IMR-90 (cell line): ENCODE data around the gene LAGE3. TPM values are rescaled to one million over a fixed set of nuclear protein-coding genes. Genes with fewer than 3 reads are reported as not detected.

Source experiments
- ATAC-seq: fragments of 200-7000 bp; cut with Tn5 transposase; 2 replicates; pipeline ENCODE4 v1.9.1; 2020; ENCODE audit warnings: low read depth, mild to moderate bottlenecking, moderate library complexity
- BruUV-seq: library from RNA; stranded (reverse); fragments of 400-500 nt; replicated peaks from 2 replicates; lab custom pipeline; 2021; lab: Mats Ljungman, UMichigan
- CTCF ChIA-PET: fragments of 300-600 bp; formaldehyde crosslinking; extraction: SDS; loops from one replicate; lab custom pipeline; 2021; ENCODE audit warnings: antibody characterized with exemption; lab: Yijun Ruan, JAX
- POLR2A ChIA-PET: fragments of 300-600 bp; sonication (Branson Sonifier 250); formaldehyde crosslinking; loops from one replicate; lab custom pipeline; 2022; ENCODE audit warnings: antibody characterized with exemption; ENCODE audit not compliant: unreplicated experiment; lab: Charles Lee
- DNase-seq: peaks from one replicate; pipeline ENCODE4 v3.0.0; 2013
- H2AFZ ChIP-seq: replicated peaks from 2 replicates; pipeline ENCODE3; 2013; ENCODE audit warnings: low read length, mild to moderate bottlenecking; ENCODE audit not compliant: poor library complexity
- H2AK5ac ChIP-seq: 2 replicates; pipeline ENCODE4 v1.6.1; 2013; ENCODE audit warnings: low read depth, low read length, inconsistent platforms
- H2AK9ac ChIP-seq: replicated peaks from 2 replicates; pipeline ENCODE3; 2013; ENCODE audit warnings: mild to moderate bottlenecking, low read depth, low read length, moderate library complexity; ENCODE audit not compliant: poor library complexity
- H2BK120ac ChIP-seq: 2 replicates; pipeline ENCODE4 v1.6.1; 2013; ENCODE audit warnings: low read depth, low read length, inconsistent platforms
- H2BK15ac ChIP-seq: 3 replicates; pipeline ENCODE4 v1.6.1; 2013; ENCODE audit warnings: low read depth, low read length, inconsistent platforms
- H2BK20ac ChIP-seq: 2 replicates; pipeline ENCODE4 v1.6.1; 2013; ENCODE audit warnings: low read depth, mild to moderate bottlenecking, inconsistent platforms, low read length, moderate library complexity
- H2BK5ac ChIP-seq: 2 replicates; pipeline ENCODE4 v1.6.1; 2013; ENCODE audit warnings: mild to moderate bottlenecking, low read depth, low read length, inconsistent platforms; ENCODE audit not compliant: poor library complexity, severe bottlenecking
- H3K14ac ChIP-seq: replicated peaks from 2 replicates; pipeline ENCODE4 v1.6.1; 2013; ENCODE audit warnings: low read depth, low read length, inconsistent platforms
- H3K18ac ChIP-seq: 2 replicates; pipeline ENCODE4 v1.6.1; 2013; ENCODE audit warnings: low read depth, low read length, control low read depth
- H3K23ac ChIP-seq: 2 replicates; pipeline ENCODE4 v1.6.1; 2013; ENCODE audit warnings: low read depth, low read length, inconsistent platforms
- H3K27ac ChIP-seq: 2 replicates; pipeline ENCODE4 v1.5.1; 2013; ENCODE audit warnings: mild to moderate bottlenecking, control low read depth, low read length; ENCODE audit not compliant: insufficient read depth
- H3K27me3 ChIP-seq: 2 replicates; pipeline ENCODE4 v1.6.1; 2013; ENCODE audit warnings: low read length; ENCODE audit not compliant: control insufficient read depth, insufficient read depth
- H3K36me3 ChIP-seq: 2 replicates; pipeline ENCODE4 v1.6.1; 2013; ENCODE audit warnings: low read length, mixed read lengths; ENCODE audit not compliant: control insufficient read depth, insufficient read depth
- H3K4ac ChIP-seq: 2 replicates; pipeline ENCODE4 v1.6.1; 2013; ENCODE audit warnings: low read depth, low read length, inconsistent platforms
- H3K4me1 ChIP-seq: 2 replicates; pipeline ENCODE4 v1.6.1; 2013; ENCODE audit warnings: low read length, mixed read lengths; ENCODE audit not compliant: control insufficient read depth, insufficient read depth
- H3K4me2 ChIP-seq: 2 replicates; pipeline ENCODE4 v1.6.1; 2013; ENCODE audit warnings: low read depth, mild to moderate bottlenecking, control low read depth, low read length, moderate library complexity
- H3K4me3 ChIP-seq: 2 replicates; pipeline ENCODE4 v1.5.1; 2013; ENCODE audit warnings: low read depth, mild to moderate bottlenecking, control low read depth, low read length, moderate library complexity; ENCODE audit not compliant: insufficient read depth
- H3K56ac ChIP-seq: 2 replicates; pipeline ENCODE4 v1.6.1; 2013; ENCODE audit warnings: low read length, inconsistent platforms; ENCODE audit not compliant: insufficient read depth; ENCODE audit errors: extremely low read depth
- H3K79me1 ChIP-seq, 2 experiments: 2 replicates each; pipeline ENCODE4 v1.6.1; 2013; ENCODE audit warnings: low read length in 2 of 2, inconsistent platforms in 1 of 2, low read depth in 1 of 2
- H3K9ac ChIP-seq: 2 replicates; pipeline ENCODE4 v1.6.1; 2013; ENCODE audit warnings: low read depth, low read length, control low read depth
- H3K9me1 ChIP-seq: 2 replicates; pipeline ENCODE4 v1.6.1; 2013; ENCODE audit warnings: low read length, inconsistent platforms; ENCODE audit not compliant: insufficient read depth
- H3K9me3 ChIP-seq: 2 replicates; pipeline ENCODE4 v1.6.1; 2013; ENCODE audit warnings: low read length; ENCODE audit not compliant: control insufficient read depth, insufficient read depth
- H4K20me1 ChIP-seq: 2 replicates; pipeline ENCODE4 v1.6.1; 2013; ENCODE audit warnings: low read length, inconsistent platforms; ENCODE audit not compliant: insufficient read depth
- H4K5ac ChIP-seq: 2 replicates; pipeline ENCODE4 v1.6.1; 2013; ENCODE audit warnings: mild to moderate bottlenecking, low read depth, low read length, control low read depth
- H4K8ac ChIP-seq, 2 experiments: 2 replicates each; pipeline ENCODE4 v1.6.1; 2013; ENCODE audit warnings: low read depth in 2 of 2, low read length in 2 of 2, control low read depth in 1 of 2, inconsistent platforms in 1 of 2
- H4K91ac ChIP-seq: 2 replicates; pipeline ENCODE4 v1.6.1; 2013; ENCODE audit warnings: low read depth, low read length, inconsistent platforms; ENCODE audit not compliant: insufficient read depth
- BHLHE40 ChIP-seq: fragments of 150-350 bp; IDR thresholded peaks from 2 replicates; pipeline ENCODE4 v1.6.1; 2016; ENCODE audit warnings: mild to moderate bottlenecking, low read depth, low read length
- CEBPB ChIP-seq: IDR thresholded peaks from 2 replicates; pipeline ENCODE4 v1.6.1; 2012; ENCODE audit warnings: low read depth, low read length, improper control_type of control experiment
- CHD1 ChIP-seq: IDR thresholded peaks from 2 replicates; pipeline ENCODE4 v1.6.1; 2012; ENCODE audit warnings: low read depth, low read length, improper control_type of control experiment
- FOS ChIP-seq: fragments of 150-350 bp; IDR thresholded peaks from 2 replicates; pipeline ENCODE4 v1.6.1; 2016; ENCODE audit warnings: low read depth, low read length
- MAFK ChIP-seq: IDR thresholded peaks from 2 replicates; pipeline ENCODE4 v1.6.1; 2012; ENCODE audit warnings: low read depth, low read length, improper control_type of control experiment
- MAZ ChIP-seq: IDR thresholded peaks from 2 replicates; pipeline ENCODE4 v1.6.1; 2012; ENCODE audit warnings: low read depth, mild to moderate bottlenecking, low read length, improper control_type of control experiment, moderate library complexity, borderline replicate concordance
- MXI1 ChIP-seq: IDR thresholded peaks from 2 replicates; pipeline ENCODE4 v1.6.1; 2012; ENCODE audit warnings: low read depth, mild to moderate bottlenecking, low read length, moderate library complexity, borderline replicate concordance
- NFE2L2 ChIP-seq: fragments of 150-350 bp; IDR thresholded peaks from 2 replicates; pipeline ENCODE4 v1.6.1; 2016; ENCODE audit warnings: low read depth, mild to moderate bottlenecking, low read length
- POLR2A ChIP-seq: IDR thresholded peaks from 2 replicates; pipeline ENCODE4 v1.6.1; 2012; ENCODE audit warnings: mild to moderate bottlenecking, low read depth, low read length
- RAD21 ChIP-seq: IDR thresholded peaks from 2 replicates; pipeline ENCODE4 v1.6.1; 2012; ENCODE audit warnings: low read length, improper control_type of control experiment
- RCOR1 ChIP-seq: IDR thresholded peaks from 2 replicates; pipeline ENCODE4 v1.6.1; 2012; ENCODE audit warnings: mild to moderate bottlenecking, low read length, improper control_type of control experiment; ENCODE audit not compliant: insufficient replicate concordance
- RFX5 ChIP-seq: IDR thresholded peaks from 2 replicates; pipeline ENCODE4 v1.8.0; 2012; ENCODE audit warnings: low read depth, mild to moderate bottlenecking, low read length, moderate library complexity
- SMC3 ChIP-seq: fragments of 150-350 bp; IDR thresholded peaks from 2 replicates; pipeline ENCODE4 v1.6.1; 2016; ENCODE audit warnings: low read depth, mild to moderate bottlenecking, antibody characterized with exemption, low read length, moderate library complexity
- WGBS, 2 experiments: methylation state at CpG; one replicate each; pipeline versions ENCODE4 v1.1.5 to v1.1.7; 2013; ENCODE audit warnings: missing lambda C conversion rate in 2 of 2; ENCODE audit not compliant: insufficient read length in 1 of 2; ENCODE audit errors: extremely low coverage in 2 of 2; 5-methylcytosine and 5-hydroxymethylcytosine counted together
- dilution Hi-C: fragments of 300-500 bp; cut with HindIII; formaldehyde crosslinking; loops from one replicate; pipeline ENCODE4 v1.14.3; 2018; ENCODE audit warnings: low sequenced_read_pairs; ENCODE audit not compliant: unreplicated experiment
- in situ Hi-C: fragments of 300-500 bp; cut with MboI; formaldehyde crosslinking; loops from 3 replicates; pipeline ENCODE4 v1.14.3; 2019; ENCODE audit warnings: low sequenced_read_pairs, inconsistent platforms, mixed read lengths
- intact Hi-C: fragments of 100-400 bp; cut with micrococcal nuclease; formaldehyde crosslinking; loops from 2 replicates; pipeline ENCODE4 v1.10.0; 2022
- polyA plus RNA-seq, 3 experiments: library from polyadenylated mRNA; depleted of rRNA; stranded (reverse); fragments of >200 nt; gene quantifications; 2 replicates each; pipeline ENCODE4 v1.2.3, GENCODE V29; 2012; ENCODE audit warnings: low replicate concordance in 1 of 3
- total RNA-seq: library from RNA; depleted of rRNA; stranded (reverse); fragments of >200 nt; gene quantifications from 2 replicates; pipeline ENCODE4 v1.2.3, GENCODE V29; 2012
- TF ChIP-seq, protein P1 (sequence below): conservative IDR thresholded peaks from 2 replicates; pipeline ENCODE4 v1.5.1; 2012; ENCODE audit warnings: mild to moderate bottlenecking, low read depth, low read length, improper control_type of control experiment
- TF ChIP-seq, protein P2 (sequence below): fragments of 150-350 bp; IDR thresholded peaks from 2 replicates; pipeline ENCODE4 v1.6.1; 2017; ENCODE audit warnings: mild to moderate bottlenecking, antibody characterized with exemption, low read length, low read depth

Gene LAGE3
- total and polyA plus RNA-seq, 2 of the 4 experiments (the other 2 are of a cell fraction) = 3.6 to 14.8 TPM

DNA sequence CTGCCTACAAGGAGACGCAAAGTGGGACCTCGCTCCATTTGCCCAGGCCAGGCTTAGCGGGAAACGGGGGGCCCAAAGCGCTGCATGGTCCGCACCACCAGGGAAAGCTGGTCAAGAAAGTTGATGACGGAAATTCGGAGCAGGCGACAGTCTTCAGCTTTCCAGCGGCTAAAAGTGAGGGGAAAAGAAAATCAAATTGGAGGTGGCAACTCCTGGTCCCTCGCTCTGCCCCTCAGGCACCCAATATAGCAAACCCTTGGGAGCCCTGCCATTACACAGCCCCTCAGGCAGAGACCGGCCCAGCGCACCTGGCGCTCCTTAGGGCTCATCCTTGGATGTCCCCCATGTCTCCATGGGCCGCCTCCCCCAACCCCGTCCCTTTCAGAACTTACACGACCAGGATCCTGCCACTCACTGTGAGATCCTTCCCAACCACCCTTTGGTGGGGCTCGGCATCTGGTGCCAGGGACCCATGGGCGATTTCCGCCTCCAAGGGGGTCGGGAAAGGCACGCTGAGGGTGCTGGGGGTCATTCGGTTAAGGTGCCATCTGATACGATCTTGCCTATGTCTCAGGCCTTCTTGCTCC, 1.1 kb downstream of the LAGE3 start:
- Histone ChIP-seq H3K4ac (peak overlapping the region; percentile 24), H4K8ac (0 out of 4 replicates have a peak overlapping the region, but pooled peaks of 1 of the 2 experiments have one; percentile 69), H2BK120ac (no peak overlapping the region), H2BK15ac (no peak overlapping the region), H3K18ac (0 out of 2 replicates have a peak overlapping the region, but pooled peaks have one; percentile 14), H3K23ac (peak overlapping the region; percentile 80; the same call in 1 of the 2 replicates), H3K9me3 (no peaks in the 10 kb centered on the region; the same call in 1 of the 2 replicates), H3K27ac (peak overlapping the region; percentile 78), H2AK9ac (peak overlapping the region; percentile 44), H3K4me2 (peak overlapping the region; percentile 91), H3K56ac (no peak overlapping the region), H2BK20ac (no peak overlapping the region), H4K20me1 (no peaks in the 10 kb centered on the region; the same call in 1 of the 2 replicates), H3K4me1 (no peaks in the 10 kb centered on the region), H3K27me3 (no peaks in the 10 kb centered on the region), H3K36me3 (peaks cover 5% of the 10 kb centered on the region; the same call in 1 of the 2 replicates), H3K9ac (peak overlapping the region; percentile 88), H2BK5ac (peak overlapping the region; percentile 18), H2AK5ac (peak overlapping the region; percentile 43), H3K14ac (peak overlapping the region; percentile 44), H2AFZ (peak overlapping the region; percentile 93), H3K9me1 (no peaks in the 10 kb centered on the region), H3K4me3 (peak overlapping the region; percentile 52), H4K91ac (no peak overlapping the region), H4K5ac (no peak overlapping the region), H3K79me1 (no peaks in the 10 kb centered on the region; a peak in 1 of 4 replicates)
- intact Hi-C loops = no loop called here
- DNase-seq (no peak), ATAC-seq (peak; percentile 1; the same call in 1 of the 2 replicates)
- in situ Hi-C loops = no loop called here
- dilution Hi-C loops = no loop called here
- BruUV-seq = no TSS peak
- TF ChIP-seq SMC3 (no peak), POLR2A (no peak), MAFK (no peak), CEBPB (no peak), RCOR1 (no peak), CHD1 (no peak), RFX5 (no peak), BHLHE40 (no peak), MAZ (no peak), MXI1 (no peak), RAD21 (no peak), NFE2L2 (no peak), FOS (no peak)
- TF ChIP-seq, protein P1, sequence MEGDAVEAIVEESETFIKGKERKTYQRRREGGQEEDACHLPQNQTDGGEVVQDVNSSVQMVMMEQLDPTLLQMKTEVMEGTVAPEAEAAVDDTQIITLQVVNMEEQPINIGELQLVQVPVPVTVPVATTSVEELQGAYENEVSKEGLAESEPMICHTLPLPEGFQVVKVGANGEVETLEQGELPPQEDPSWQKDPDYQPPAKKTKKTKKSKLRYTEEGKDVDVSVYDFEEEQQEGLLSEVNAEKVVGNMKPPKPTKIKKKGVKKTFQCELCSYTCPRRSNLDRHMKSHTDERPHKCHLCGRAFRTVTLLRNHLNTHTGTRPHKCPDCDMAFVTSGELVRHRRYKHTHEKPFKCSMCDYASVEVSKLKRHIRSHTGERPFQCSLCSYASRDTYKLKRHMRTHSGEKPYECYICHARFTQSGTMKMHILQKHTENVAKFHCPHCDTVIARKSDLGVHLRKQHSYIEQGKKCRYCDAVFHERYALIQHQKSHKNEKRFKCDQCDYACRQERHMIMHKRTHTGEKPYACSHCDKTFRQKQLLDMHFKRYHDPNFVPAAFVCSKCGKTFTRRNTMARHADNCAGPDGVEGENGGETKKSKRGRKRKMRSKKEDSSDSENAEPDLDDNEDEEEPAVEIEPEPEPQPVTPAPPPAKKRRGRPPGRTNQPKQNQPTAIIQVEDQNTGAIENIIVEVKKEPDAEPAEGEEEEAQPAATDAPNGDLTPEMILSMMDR = no peak
- TF ChIP-seq, protein P2, sequence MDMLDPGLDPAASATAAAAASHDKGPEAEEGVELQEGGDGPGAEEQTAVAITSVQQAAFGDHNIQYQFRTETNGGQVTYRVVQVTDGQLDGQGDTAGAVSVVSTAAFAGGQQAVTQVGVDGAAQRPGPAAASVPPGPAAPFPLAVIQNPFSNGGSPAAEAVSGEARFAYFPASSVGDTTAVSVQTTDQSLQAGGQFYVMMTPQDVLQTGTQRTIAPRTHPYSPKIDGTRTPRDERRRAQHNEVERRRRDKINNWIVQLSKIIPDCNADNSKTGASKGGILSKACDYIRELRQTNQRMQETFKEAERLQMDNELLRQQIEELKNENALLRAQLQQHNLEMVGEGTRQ = no peak
- ChIA-PET CTCF (no interaction called here), POLR2A (interaction anchor here (0.8 kb wide), 2 partner anchors 13 to 80 kb away, joined by 3 read pairs; no protein-coding TSS in a partner anchor)
- 50% methylated on average over 8 of the region's 24 CpGs; no CpG with 5 or more reads in 1 of the 2 experiments for WGBS, 2 experiments
